A673 (cell line): ENCODE results near the gene SUSD5.

Source experiments
- EZH2 ChIP-seq: fragments of 200-600 bp; sonication (generic); IDR thresholded peaks from 2 replicates; pipeline ENCODE4 v1.6.1; 2017; ENCODE audit warnings: borderline replicate concordance, low read depth, mild to moderate bottlenecking, mixed read lengths, antibody characterized with exemption, low read length; ENCODE audit not compliant: poor library complexity, severe bottlenecking
- TF ChIP-seq, protein P1 (sequence below): fragments of 300-800, 200-600 bp; sonication (generic); conservative IDR thresholded peaks from 2 replicates; pipeline ENCODE4 v1.5.1; 2017; ENCODE audit warnings: low read depth, mild to moderate bottlenecking, antibody characterized with exemption, low read length, moderate library complexity, mixed read lengths

DNA sequence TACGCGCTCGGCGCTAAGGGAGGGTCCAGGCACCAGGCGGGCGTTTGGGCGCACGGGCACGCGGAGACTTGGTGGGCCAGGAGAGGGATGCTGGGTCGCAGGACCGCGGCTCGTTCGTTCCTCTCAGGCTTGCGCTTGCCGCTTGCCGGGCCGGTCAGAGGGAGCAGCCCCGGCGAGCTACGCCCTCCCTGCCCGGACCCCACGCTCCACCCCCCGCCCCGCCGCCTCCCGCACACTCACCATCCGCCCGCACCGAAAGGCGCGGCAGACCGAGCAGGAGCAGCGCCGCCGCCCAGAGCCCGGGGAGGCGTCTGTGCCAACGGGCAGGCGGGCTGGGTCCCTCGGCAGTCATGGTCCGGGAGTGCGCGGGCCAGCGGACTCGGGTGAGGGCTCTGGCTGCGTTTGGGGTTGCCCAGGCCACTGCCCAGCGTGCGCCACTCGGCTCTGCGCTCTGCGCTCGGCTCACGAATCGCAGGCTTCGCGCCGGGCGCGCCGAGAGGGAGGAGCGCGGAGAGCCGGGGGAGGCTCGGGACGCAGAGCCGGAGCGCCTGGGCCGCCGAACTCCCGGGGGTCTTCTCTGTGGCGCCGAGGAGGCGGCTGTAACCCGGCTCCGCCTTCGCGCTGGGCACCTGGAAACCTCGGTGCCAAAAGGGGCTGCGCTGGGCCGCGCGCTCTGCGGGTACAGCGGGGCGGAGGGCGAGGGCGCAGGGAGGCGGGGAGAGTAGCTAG lies at the start of gene SUSD5:
- TF ChIP-seq, protein P1, sequence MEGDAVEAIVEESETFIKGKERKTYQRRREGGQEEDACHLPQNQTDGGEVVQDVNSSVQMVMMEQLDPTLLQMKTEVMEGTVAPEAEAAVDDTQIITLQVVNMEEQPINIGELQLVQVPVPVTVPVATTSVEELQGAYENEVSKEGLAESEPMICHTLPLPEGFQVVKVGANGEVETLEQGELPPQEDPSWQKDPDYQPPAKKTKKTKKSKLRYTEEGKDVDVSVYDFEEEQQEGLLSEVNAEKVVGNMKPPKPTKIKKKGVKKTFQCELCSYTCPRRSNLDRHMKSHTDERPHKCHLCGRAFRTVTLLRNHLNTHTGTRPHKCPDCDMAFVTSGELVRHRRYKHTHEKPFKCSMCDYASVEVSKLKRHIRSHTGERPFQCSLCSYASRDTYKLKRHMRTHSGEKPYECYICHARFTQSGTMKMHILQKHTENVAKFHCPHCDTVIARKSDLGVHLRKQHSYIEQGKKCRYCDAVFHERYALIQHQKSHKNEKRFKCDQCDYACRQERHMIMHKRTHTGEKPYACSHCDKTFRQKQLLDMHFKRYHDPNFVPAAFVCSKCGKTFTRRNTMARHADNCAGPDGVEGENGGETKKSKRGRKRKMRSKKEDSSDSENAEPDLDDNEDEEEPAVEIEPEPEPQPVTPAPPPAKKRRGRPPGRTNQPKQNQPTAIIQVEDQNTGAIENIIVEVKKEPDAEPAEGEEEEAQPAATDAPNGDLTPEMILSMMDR, result no peak
- TF ChIP-seq EZH2, result no peak
